Gastrocnemius medialis (tissue), 4 donors: ENCODE measurements around the gene CD22. TPM values are rescaled to one million over a fixed set of nuclear protein-coding genes. Genes with fewer than 3 reads are reported as not detected.

Source experiments
- ATAC-seq, 2 donors: fragments of 150-250 bp; one replicate each; pipeline ENCODE4 v1.9.1; 2016
- DNase-seq, 2 donors: peaks; one replicate each; pipeline ENCODE4 v3.0.0-alpha.2; 2019
- H3K27ac ChIP-seq, 4 donors: fragments of 200-600 bp; sonication (generic); 1 replicate in 1 of 4; 2 replicates in 3 of 4; pipeline ENCODE4 v1.5.1; 2016 to 2018; ENCODE audit warnings: mild to moderate bottlenecking in 2 of 4, moderate library complexity in 1 of 4
- H3K27me3 ChIP-seq, 3 donors: fragments of 200-600 bp; sonication (generic) in 2 of 3; 1 replicate in 1 of 3; 2 replicates in 2 of 3; pipeline versions ENCODE4 v1.5.1 to v1.6.0; 2016 to 2019; ENCODE audit warnings: mild to moderate bottlenecking in 1 of 3, moderate library complexity in 1 of 3
- H3K36me3 ChIP-seq, 2 donors: fragments of 200-600 bp; sonication (generic) in 1 of 2; one replicate each; pipeline ENCODE4 v1.5.1; 2017 to 2018
- H3K4me1 ChIP-seq, 2 donors: fragments of 200-600 bp; sonication (generic) in 1 of 2; one replicate each; pipeline ENCODE4 v1.5.1; 2016 to 2017; ENCODE audit warnings: mild to moderate bottlenecking in 2 of 2
- H3K4me3 ChIP-seq, 4 donors: fragments of 200-600 bp; sonication (generic) in 3 of 4; 1 replicate in 1 of 4; 2 replicates in 3 of 4; pipeline ENCODE4 v1.5.1; 2016 to 2019; ENCODE audit warnings: mild to moderate bottlenecking in 2 of 4
- H3K9me3 ChIP-seq, 3 donors: fragments of 200-600 bp; sonication (generic) in 2 of 3; 1 replicate in 1 of 3; 2 replicates in 2 of 3; pipeline ENCODE4 v1.5.1; 2016 to 2019
- POLR2A ChIP-seq, 2 donors: fragments of 450-650 bp; IDR thresholded peaks; one replicate each; pipeline ENCODE4 v1.6.1; 2017; ENCODE audit warnings: antibody characterized with exemption in 2 of 2, mild to moderate bottlenecking in 2 of 2, moderate library complexity in 2 of 2
- in situ Hi-C, 4 donors: fragments of 200-750 bp; cut with MboI; loops; one replicate each; pipeline versions ENCODE4 v1.15.0 to v1.8.0; 2017; ENCODE audit warnings: low sequenced_read_pairs in 4 of 4
- intact Hi-C: fragments of 100-400 bp; cut with DNase I; formaldehyde crosslinking; loops from one replicate; pipeline ENCODE4 v1.15.1; 2023; ENCODE audit warnings: low total_unique reads
- total RNA-seq, 4 donors: library from RNA; depleted of rRNA; stranded (reverse); fragments of >200 nt; gene quantifications; one replicate each; pipeline versions ENCODE4 v1.1.0 to v1.2.3, GENCODE V29; 2016
- TF ChIP-seq, protein P1 (sequence below), 5 experiments: fragments of 450-650 bp in 3 of 5; fragments of 200-600 bp in 2 of 5; sonication (generic) in 2 of 5; IDR thresholded peaks in 4 of 5; conservative IDR thresholded peaks in 1 of 5; 1 replicate in 4 of 5; 2 replicates in 1 of 5; pipeline ENCODE4 v1.5.1; 2016 to 2019; ENCODE audit warnings: antibody characterized with exemption in 5 of 5, mild to moderate bottlenecking in 3 of 5, moderate library complexity in 3 of 5

The CD22 gene
- total RNA-seq, 4 donors from 2014 or later: 0.59 TPM; not detected in 3

- Histone ChIP-seq H3K27me3 (peaks cover 12 to 38% (median 30%) of the 10 kb centered on the region in 3 donors), H3K36me3 (no peaks in the 10 kb centered on the region), H3K4me3 (no peak overlapping the region), H3K4me1 (no peaks in the 10 kb centered on the region), H3K27ac (no peak overlapping the region), H3K9me3 (no peaks in the 10 kb centered on the region)
- ATAC-seq (no peak), DNase-seq (no peak)
- TF ChIP-seq, protein P1, sequence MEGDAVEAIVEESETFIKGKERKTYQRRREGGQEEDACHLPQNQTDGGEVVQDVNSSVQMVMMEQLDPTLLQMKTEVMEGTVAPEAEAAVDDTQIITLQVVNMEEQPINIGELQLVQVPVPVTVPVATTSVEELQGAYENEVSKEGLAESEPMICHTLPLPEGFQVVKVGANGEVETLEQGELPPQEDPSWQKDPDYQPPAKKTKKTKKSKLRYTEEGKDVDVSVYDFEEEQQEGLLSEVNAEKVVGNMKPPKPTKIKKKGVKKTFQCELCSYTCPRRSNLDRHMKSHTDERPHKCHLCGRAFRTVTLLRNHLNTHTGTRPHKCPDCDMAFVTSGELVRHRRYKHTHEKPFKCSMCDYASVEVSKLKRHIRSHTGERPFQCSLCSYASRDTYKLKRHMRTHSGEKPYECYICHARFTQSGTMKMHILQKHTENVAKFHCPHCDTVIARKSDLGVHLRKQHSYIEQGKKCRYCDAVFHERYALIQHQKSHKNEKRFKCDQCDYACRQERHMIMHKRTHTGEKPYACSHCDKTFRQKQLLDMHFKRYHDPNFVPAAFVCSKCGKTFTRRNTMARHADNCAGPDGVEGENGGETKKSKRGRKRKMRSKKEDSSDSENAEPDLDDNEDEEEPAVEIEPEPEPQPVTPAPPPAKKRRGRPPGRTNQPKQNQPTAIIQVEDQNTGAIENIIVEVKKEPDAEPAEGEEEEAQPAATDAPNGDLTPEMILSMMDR (IDR thresholded peaks at IDR 0.05 in 4 of 5, conservative IDR thresholded peaks at IDR 0.05 in 1 of 5): no peak
- TF ChIP-seq POLR2A (IDR thresholded peaks at IDR 0.05): no peak
- in situ Hi-C loops: no loop called here
- intact Hi-C loops: no loop called here
These were observed 34.7 kb upstream of the CD22 start for GRCh38 chr19:35294328-35294727.

DNA sequence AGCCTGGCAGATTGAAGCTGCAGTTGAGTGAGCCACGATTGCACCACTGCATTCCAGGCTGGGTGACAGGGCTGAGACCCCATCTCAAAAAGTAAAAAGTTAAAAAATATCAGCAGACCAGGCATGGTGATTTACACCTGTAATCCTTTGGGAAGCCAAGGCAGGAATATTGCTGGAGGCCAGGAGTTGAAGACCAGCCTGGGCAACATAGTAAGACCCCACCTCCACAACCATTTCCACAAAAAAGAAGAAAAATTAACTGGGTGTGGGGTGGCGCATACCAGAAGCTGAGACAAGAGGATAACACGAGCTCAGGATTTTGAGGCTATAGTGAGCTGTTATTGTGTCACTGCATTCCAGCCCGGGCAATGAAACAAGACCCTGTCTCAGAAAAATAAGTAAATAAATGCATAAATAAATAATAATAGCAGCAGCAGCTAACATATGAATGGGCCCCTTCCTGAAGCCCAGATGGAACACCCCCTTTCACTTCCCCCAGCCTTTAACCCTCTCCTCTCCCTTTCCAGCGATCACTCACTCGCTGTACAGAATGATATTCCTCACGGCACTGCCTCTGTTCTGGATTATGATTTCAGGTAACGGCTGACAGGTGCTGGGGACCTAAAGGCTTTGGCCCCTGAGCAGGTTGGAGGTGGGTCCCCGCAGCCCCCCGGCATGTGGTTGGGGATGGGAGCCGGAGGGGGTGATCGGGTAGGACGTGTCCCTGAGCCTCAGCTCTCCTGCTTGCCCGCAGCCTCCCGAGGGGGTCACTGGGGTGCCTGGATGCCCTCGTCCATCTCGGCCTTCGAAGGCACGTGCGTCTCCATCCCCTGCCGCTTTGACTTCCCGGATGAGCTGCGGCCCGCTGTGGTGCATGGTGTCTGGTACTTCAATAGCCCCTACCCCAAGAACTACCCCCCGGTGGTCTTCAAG lies 33.9 kb upstream of the CD22 start:
- TF ChIP-seq POLR2A (IDR thresholded peaks at IDR 0.05): no peak
- TF ChIP-seq, protein P1 (IDR thresholded peaks at IDR 0.05 in 4 of 5, conservative IDR thresholded peaks at IDR 0.05 in 1 of 5): no peak
- Histone ChIP-seq H3K36me3 (no peaks in the 10 kb centered on the region), H3K9me3 (no peaks in the 10 kb centered on the region), H3K4me3 (no peak overlapping the region), H3K27ac (no peak overlapping the region), H3K27me3 (peaks cover 12 to 43% (median 36%) of the 10 kb centered on the region in 3 donors), H3K4me1 (no peaks in the 10 kb centered on the region)
- DNase-seq (no peak), ATAC-seq (no peak)
- intact Hi-C loops: no loop called here
- in situ Hi-C loops: no loop called here

DNA sequence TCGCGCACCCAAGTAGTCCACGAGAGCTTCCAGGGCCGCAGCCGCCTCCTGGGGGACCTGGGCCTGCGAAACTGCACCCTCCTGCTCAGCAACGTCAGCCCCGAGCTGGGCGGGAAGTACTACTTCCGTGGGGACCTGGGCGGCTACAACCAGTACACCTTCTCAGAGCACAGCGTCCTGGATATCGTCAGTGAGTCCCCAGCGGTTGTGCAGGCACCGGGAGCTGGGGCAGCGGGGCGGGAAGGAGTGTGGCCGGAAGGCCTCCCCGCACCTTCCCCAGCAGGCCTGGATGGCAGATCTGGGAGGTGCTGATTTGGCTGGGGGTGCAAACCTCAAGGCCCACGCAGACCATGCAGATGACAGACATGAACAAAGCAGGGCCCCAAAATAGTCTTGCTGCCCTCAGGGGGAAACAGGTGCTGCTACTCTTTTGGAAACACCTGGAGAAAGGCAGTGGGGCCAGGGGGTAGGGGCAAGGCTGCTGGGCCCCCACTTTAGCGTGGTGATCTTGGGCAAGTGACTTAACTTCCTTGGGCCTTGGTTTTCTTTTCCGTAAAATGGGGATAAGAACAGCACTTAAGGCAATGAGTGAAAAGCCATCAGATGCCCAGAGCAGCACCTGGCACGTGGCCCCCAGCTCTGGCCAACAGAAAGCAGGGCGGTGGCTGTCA lies 33.1 kb upstream of the CD22 start:
- H3K4me1 ChIP-seq: no peaks in the 10 kb centered on the region
- DNase-seq: no peak
- H3K27me3 ChIP-seq: peaks cover 12 to 49% (median 43%) of the 10 kb centered on the region in 3 donors
- H3K9me3 ChIP-seq: no peaks in the 10 kb centered on the region
- TF ChIP-seq, protein P1 (IDR thresholded peaks at IDR 0.05 in 4 of 5, conservative IDR thresholded peaks at IDR 0.05 in 1 of 5): no peak
- TF ChIP-seq POLR2A (IDR thresholded peaks at IDR 0.05): no peak
- ATAC-seq: no peak
- no peaks in the 10 kb centered on the region for H3K36me3 ChIP-seq
- no peak overlapping the region for H3K4me3 ChIP-seq
- intact Hi-C loops (no loop called here), in situ Hi-C loops (no loop called here)
- H3K27ac ChIP-seq: no peak overlapping the region

DNA sequence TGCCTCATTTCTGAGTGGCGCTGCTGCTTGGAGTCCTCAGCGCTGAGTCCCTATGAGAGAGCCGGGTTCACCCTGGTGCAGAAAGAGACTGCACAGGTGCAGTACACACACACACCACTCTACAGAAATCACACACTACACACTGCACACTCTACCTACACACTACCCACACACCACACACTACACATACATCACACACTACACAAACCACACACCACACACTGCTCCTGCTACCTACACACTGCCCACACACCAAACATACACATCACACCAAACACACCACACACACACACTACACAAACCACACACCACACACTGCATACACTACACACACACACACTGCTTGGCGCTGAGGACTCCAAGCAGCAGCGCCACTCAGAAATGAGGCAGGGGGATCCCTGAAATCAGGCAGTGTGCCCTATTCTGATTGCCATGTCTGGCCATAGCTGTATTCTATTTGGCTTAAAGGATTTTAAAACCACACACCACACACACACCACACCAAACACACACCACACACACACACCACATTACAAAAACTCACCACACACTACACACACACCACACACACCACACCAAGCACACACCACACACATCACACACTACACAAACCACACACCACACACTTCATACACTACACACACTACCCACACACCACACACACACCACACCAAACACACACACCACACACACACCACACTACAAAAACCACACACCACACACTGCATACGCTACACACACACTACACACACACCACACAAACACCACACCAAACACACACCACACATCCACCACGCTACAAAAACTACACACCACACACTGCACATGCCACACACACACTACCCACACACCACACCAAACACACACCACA lies 32.1 kb upstream of the CD22 start:
- intact Hi-C loops: no loop called here
- Histone ChIP-seq H3K9me3 (no peaks in the 10 kb centered on the region), H3K4me3 (no peak overlapping the region), H3K27ac (no peak overlapping the region), H3K36me3 (no peaks in the 10 kb centered on the region), H3K4me1 (no peaks in the 10 kb centered on the region), H3K27me3 (peaks cover 12 to 50% (median 43%) of the 10 kb centered on the region in 3 donors)
- ATAC-seq (no peak), DNase-seq (no peak)
- in situ Hi-C loops: no loop called here
- no peak for TF ChIP-seq POLR2A (IDR thresholded peaks at IDR 0.05)
- TF ChIP-seq, protein P1 (IDR thresholded peaks at IDR 0.05 in 4 of 5, conservative IDR thresholded peaks at IDR 0.05 in 1 of 5): no peak
